Upper lobe of left lung (tissue), 4 donors: Measurements from ENCODE around the gene MRPL58.

ENCODE experiments used
- CTCF ChIP-seq, 6 experiments: fragments of 450-650 bp in 4 of 6; fragments of 200-600 bp in 2 of 6; sonication (generic) in 2 of 6; IDR thresholded peaks; one replicate each; pipeline ENCODE4 v1.5.1; 2016 to 2019; ENCODE audit warnings: antibody characterized with exemption in 6 of 6
- EP300 ChIP-seq, 4 donors: sonication (generic); formaldehyde crosslinking; IDR thresholded peaks; one replicate each; pipeline ENCODE4 v1.5.1; 2017; ENCODE audit warnings: antibody characterized with exemption in 4 of 4, control low read depth in 2 of 4
- POLR2A ChIP-seq, 4 donors: fragments of 450-650 bp; IDR thresholded peaks; one replicate each; pipeline ENCODE4 v1.5.1; 2016 to 2017; ENCODE audit warnings: antibody characterized with exemption in 4 of 4, mild to moderate bottlenecking in 2 of 4
- POLR2AphosphoS5 ChIP-seq, 2 donors: sonication (generic); formaldehyde crosslinking; IDR thresholded peaks; one replicate each; pipeline ENCODE4 v1.5.1; 2017; ENCODE audit warnings: antibody characterized with exemption in 2 of 2

GRCh38 chr17:75041656-75042280, 29.3 kb downstream of the MRPL58 start:
- TF ChIP-seq POLR2AphosphoS5 (IDR thresholded peaks at IDR 0.05) (no peak), CTCF (IDR thresholded peaks at IDR 0.05) (no peak), POLR2A (IDR thresholded peaks at IDR 0.05) (no peak), EP300 (IDR thresholded peaks at IDR 0.05) (no peak)
